Lung (tissue), 12 donors: ENCODE results near the gene RAP1GAP2. TPM values are rescaled to one million over a fixed set of nuclear protein-coding genes. Genes with fewer than 3 reads are reported as not detected.
A peak's percentile ranks its signal among the peaks of the same experiment; 100 is the strongest.

Experiments
- ATAC-seq: fragments of 200-7000 bp; cut with Tn5 transposase; one replicate; pipeline ENCODE4 v1.9.1; 2020; ENCODE audit warnings: moderate number of reproducible peaks; ENCODE audit not compliant: insufficient read depth, low FRiP score
- DNase-seq, 3 donors: peaks; one replicate each; pipeline ENCODE4 v3.0.0-alpha.2; 2013 to 2017
- H3K27ac ChIP-seq, 2 donors: one replicate each; pipeline ENCODE4 v1.5.1; 2013; ENCODE audit warnings: mild to moderate bottlenecking in 2 of 2, moderate library complexity in 2 of 2, control low read depth in 1 of 2, inconsistent platforms in 1 of 2, low read depth in 1 of 2, low read length in 1 of 2
- H3K27me3 ChIP-seq, 3 donors: one replicate each; pipeline ENCODE4 v1.5.1; 2013; ENCODE audit warnings: low read length in 2 of 3; ENCODE audit not compliant: control insufficient read depth in 3 of 3, insufficient read depth in 3 of 3
- H3K36me3 ChIP-seq, 4 donors: one replicate each; pipeline ENCODE4 v1.5.1; 2013; ENCODE audit warnings: low read length in 4 of 4, mild to moderate bottlenecking in 1 of 4, moderate library complexity in 1 of 4; ENCODE audit not compliant: control insufficient read depth in 4 of 4, insufficient read depth in 4 of 4
- H3K4me1 ChIP-seq, 5 donors: one replicate each; pipeline ENCODE4 v1.5.1; 2013; ENCODE audit warnings: low read length in 5 of 5, mild to moderate bottlenecking in 2 of 5, moderate library complexity in 1 of 5; ENCODE audit not compliant: control insufficient read depth in 5 of 5, insufficient read depth in 5 of 5
- H3K4me3 ChIP-seq: one replicate; pipeline ENCODE4 v1.5.1; 2013; ENCODE audit warnings: mild to moderate bottlenecking, control low read depth, moderate library complexity
- H3K9ac ChIP-seq, 2 donors: one replicate each; pipeline ENCODE4 v1.5.1; 2013; ENCODE audit warnings: low read length in 2 of 2, control low read depth in 1 of 2; ENCODE audit not compliant: insufficient read depth in 1 of 2
- H3K9me3 ChIP-seq, 4 donors: one replicate each; pipeline ENCODE4 v1.5.1; 2013; ENCODE audit warnings: low read length in 3 of 4, mild to moderate bottlenecking in 1 of 4, moderate library complexity in 1 of 4; ENCODE audit not compliant: control insufficient read depth in 4 of 4, insufficient read depth in 3 of 4
- WGBS, 2 donors: extraction: QIAGEN DNeasy Blood & Tissue Kit; methylation state at CpG; one replicate each; pipeline ENCODE4 v1.1.7; 2013; 5-methylcytosine and 5-hydroxymethylcytosine counted together
- polyA plus RNA-seq, 2 donors: library from polyadenylated mRNA; stranded (reverse); fragments of 200-250 nt; gene quantifications; one replicate each; pipeline ENCODE4 v1.2.1, GENCODE V29; 2013
- total RNA-seq, 2 donors: library from RNA; depleted of rRNA in 1 of 2; stranded (reverse); fragments of >200 nt in 1 of 2; gene quantifications; one replicate each; pipeline ENCODE4 v1.2.1, GENCODE V29; 2014 to 2021
- TF ChIP-seq, protein P1 (sequence below): IDR thresholded peaks from 2 replicates; pipeline ENCODE4 v1.5.1; 2012; ENCODE audit warnings: mild to moderate bottlenecking; ENCODE audit errors: control extremely low read depth, extremely low read depth
- donor health status: control.
- donor health status: control.
- donor health status: Bipolar disorder and iron deficiency.
- donor health status: healthy.
- donor health status: DM: yes; HTN: yes; CAD: no.

The RAP1GAP2 gene
- total and polyA plus RNA-seq, 4 donors, result 5.3 to 16.7 (median 6.0) TPM

- DNase-seq (no peak), ATAC-seq (no peak)
- Histone ChIP-seq H3K9ac (no peak overlapping the region), H3K36me3 (no peaks in the 10 kb centered on the region), H3K27ac (no peak overlapping the region), H3K27me3 (peaks cover 0 to 5% (median 0%) of the 10 kb centered on the region in 3 donors), H3K9me3 (peaks cover 0 to 2% (median 0%) of the 10 kb centered on the region in 4 donors), H3K4me1 (no peaks in the 10 kb centered on the region), H3K4me3 (no peak overlapping the region)
- WGBS, 2 donors, result 69 to 95% methylated on average over 7 of the region's 7 CpGs
- TF ChIP-seq, protein P1, sequence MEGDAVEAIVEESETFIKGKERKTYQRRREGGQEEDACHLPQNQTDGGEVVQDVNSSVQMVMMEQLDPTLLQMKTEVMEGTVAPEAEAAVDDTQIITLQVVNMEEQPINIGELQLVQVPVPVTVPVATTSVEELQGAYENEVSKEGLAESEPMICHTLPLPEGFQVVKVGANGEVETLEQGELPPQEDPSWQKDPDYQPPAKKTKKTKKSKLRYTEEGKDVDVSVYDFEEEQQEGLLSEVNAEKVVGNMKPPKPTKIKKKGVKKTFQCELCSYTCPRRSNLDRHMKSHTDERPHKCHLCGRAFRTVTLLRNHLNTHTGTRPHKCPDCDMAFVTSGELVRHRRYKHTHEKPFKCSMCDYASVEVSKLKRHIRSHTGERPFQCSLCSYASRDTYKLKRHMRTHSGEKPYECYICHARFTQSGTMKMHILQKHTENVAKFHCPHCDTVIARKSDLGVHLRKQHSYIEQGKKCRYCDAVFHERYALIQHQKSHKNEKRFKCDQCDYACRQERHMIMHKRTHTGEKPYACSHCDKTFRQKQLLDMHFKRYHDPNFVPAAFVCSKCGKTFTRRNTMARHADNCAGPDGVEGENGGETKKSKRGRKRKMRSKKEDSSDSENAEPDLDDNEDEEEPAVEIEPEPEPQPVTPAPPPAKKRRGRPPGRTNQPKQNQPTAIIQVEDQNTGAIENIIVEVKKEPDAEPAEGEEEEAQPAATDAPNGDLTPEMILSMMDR, result no peak
These were observed 140.6 kb downstream of the RAP1GAP2 start for GRCh38 chr17:2936771-2937321.

DNA sequence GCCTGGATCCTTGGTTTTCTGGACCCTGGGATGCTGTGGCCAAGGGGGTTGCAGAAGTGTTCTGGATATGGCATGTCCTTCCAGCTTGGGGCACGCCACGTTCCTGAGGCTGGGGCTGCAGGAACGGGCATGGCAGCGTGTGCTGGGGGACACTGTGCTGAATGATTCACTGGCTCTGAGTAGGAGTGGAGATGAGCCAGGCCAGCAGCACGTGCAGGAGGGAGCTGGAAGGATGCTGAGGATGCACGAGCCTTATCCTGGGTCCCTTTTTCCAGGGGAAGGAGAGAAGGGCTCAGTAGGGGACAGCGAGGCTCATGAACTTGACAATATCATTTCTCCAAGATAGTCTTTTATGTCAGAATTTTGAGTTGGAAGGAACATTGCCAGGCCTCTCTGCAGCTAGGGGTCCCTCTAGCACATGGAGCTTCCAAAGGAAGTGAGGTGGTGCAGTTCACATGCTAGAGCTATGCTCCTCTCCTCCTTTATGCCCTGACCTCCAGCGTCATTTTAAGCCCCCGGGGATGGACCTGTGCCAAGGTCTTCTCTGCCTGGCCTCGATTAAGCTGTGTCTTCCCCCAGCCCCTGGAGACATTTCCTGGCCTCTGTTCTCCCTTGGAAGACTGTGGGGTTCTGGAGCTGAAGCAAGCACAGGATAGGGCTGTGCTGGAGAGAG, 141.2 kb downstream of the RAP1GAP2 start:
- WGBS, 2 donors, result 65 to 76% methylated on average over 10 of the region's 10 CpGs
- DNase-seq, result no peak

GRCh38 chr17:2939714-2940351, 143.6 kb downstream of the RAP1GAP2 start:
- TF ChIP-seq, protein P1, result no peak
- Histone ChIP-seq H3K9me3 (no peaks in the 10 kb centered on the region), H3K9ac (no peak overlapping the region), H3K36me3 (no peaks in the 10 kb centered on the region), H3K27me3 (peaks cover 0 to 2% (median 0%) of the 10 kb centered on the region in 3 donors), H3K4me1 (no peaks in the 10 kb centered on the region), H3K27ac (peak overlapping the region in 1 of 2 donors; percentile 34), H3K4me3 (no peak overlapping the region)
- no peak for ATAC-seq
- no peak for DNase-seq
- 66 to 68% methylated on average over 26 of the region's 26 CpGs for WGBS, 2 donors

More for the DNA sequence above, 141.2 kb downstream of the RAP1GAP2 start:
- TF ChIP-seq, protein P1, result no peak
- H3K27ac ChIP-seq, result no peak overlapping the region
- H3K36me3 ChIP-seq, result no peaks in the 10 kb centered on the region
- no peak overlapping the region for H3K4me3 ChIP-seq
- no peak for ATAC-seq
- no peaks in the 10 kb centered on the region for H3K4me1 ChIP-seq
- peaks cover 0 to 2% (median 0%) of the 10 kb centered on the region in 3 donors for H3K27me3 ChIP-seq
- H3K9me3 ChIP-seq, result peaks cover 0 to 2% (median 0%) of the 10 kb centered on the region in 4 donors
- H3K9ac ChIP-seq, result no peak overlapping the region
